CD4-positive, alpha-beta T cell treated with Interferon alpha-2 for 1 hour (primary cell): ENCODE data around the gene CREBBP.

ENCODE experiments used
- DNase-seq, 2 donors: peaks; one replicate each; pipeline ENCODE4 v3.0.0-alpha.2; 2020 to 2022

CREBBP gene

DNA sequence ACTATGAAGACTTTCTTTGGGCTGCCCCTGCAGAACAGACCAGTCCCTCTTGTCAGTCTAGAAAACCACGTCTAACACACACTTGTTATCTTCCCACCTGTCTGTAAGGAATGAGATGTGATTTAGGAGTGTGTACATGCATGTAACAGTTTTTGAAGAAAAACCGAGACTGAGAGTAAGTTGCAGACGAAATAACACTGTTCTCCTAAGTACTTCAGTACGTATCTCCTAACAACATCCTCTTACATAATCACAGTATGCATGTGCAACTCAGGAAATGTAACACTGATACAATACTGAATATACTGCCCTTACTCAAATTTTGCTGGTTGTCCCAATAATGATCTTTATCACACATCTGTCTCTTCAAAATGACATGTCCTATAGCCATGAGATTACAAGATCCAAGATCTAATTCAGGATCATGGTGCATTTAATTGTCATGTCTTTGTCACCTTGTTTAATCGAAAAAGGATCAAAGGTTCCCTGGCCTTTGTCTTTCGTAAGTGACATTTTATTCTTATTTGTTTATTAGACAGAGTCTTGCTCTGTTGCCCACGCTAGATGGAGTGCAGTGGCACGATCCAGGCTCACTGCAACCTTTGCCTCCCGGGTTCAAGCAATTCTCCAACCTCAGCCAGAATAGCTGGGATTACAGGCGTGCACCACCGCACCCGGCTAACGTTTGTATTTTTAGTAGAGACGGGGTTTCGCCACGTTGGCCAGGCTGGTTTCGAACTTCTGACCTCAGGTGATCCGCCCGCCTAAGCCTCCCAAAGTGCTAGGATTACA, 25.6 kb downstream of the CREBBP start:
- DNase-seq, result no peak

- DNase-seq, result no peak
Measured at GRCh38 chr16:3850544-3850899, 30.0 kb downstream of the CREBBP start.

DNA sequence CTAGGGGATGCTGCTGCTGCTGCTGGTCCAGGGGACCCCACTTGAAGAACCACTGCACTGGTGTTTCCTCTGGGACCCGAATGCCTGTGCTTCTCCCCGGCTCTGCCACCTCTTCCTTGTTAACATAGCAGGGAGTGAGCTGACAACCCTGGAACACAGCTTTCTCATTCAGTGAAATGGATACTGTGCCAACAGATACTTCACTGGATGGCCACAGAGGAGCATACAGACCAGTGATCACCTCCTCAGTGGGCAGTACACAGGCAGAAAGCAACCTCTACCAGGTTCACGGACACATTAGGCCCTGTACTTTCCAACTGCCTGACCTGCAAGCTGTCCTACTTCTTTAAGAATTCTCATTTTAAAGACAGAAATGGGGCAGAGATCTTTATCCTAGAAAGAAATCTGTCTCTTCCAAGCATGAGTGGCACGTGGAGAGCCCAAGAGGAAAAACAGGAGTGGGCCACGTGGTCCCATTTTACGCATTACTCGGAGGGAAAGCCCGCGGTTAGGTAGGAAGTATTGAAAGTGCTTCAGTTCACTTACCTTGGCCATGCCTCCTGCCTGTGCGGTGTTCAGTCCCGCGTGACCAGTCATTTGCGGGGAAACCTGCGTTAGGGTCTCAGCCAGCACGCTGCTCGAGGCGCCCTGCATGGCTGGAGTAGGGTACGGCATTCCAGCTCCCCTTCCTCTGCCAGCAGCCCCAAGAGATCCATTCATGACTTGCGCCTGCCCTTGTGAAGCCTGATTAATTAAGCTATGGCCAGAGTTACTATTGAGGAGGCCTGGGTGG, 30.6 kb downstream of the CREBBP start:
- no peak for DNase-seq

- no peak for DNase-seq
Measured at GRCh38 chr16:3846595-3847091, 33.9 kb downstream of the CREBBP start.

GRCh38 chr16:3846087-3846486, 34.4 kb downstream of the CREBBP start:
- no peak for DNase-seq

GRCh38 chr16:3842994-3843393, 37.5 kb downstream of the CREBBP start:
- no peak for DNase-seq

GRCh38 chr16:3841729-3842508, 38.6 kb downstream of the CREBBP start:
- DNase-seq, result no peak

GRCh38 chr16:3839402-3840184, 40.9 kb downstream of the CREBBP start:
- DNase-seq, result no peak

- no peak for DNase-seq
Measured at GRCh38 chr16:3838600-3839401, 41.7 kb downstream of the CREBBP start.

- no peak for DNase-seq
Measured at GRCh38 chr16:3837851-3838586, 42.5 kb downstream of the CREBBP start.

- no peak for DNase-seq
Measured at GRCh38 chr16:3836641-3837040, 43.9 kb downstream of the CREBBP start.

- no peak for DNase-seq
Measured at GRCh38 chr16:3835089-3835602, 45.4 kb downstream of the CREBBP start.

- DNase-seq, result no peak
Measured at GRCh38 chr16:3832668-3833067, 47.8 kb downstream of the CREBBP start.

DNA sequence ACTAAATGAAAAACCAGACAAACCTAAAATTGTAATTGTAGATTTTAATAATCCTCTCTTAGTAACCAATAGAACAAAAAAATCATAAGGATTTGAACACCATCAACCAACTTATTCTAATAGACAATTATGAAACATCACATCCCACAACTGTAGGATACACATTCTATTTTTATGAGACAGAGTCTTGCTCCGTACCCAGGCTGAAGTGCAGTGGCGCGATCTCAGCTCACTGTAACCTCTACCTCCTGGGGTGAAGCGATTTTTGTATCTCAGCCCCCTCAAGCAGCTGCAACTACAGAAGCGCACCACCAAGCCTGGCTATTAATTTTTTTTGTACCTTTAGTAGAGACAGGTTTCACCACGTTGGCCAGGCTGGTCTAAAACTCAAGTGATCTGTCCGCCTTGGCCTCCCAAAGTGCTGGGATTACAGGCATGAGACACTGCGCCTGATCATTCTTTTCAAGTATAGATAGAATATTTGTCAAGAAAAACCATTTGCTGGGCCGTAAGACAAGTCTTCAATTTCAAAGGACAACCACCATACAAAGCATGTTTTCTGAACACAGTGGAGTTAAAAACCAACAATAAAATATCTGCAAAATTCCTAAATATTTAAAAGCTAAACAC, 49.8 kb downstream of the CREBBP start:
- DNase-seq, result no peak

- DNase-seq, result no peak
Measured at GRCh38 chr16:3829631-3830536, 50.6 kb downstream of the CREBBP start.

DNA sequence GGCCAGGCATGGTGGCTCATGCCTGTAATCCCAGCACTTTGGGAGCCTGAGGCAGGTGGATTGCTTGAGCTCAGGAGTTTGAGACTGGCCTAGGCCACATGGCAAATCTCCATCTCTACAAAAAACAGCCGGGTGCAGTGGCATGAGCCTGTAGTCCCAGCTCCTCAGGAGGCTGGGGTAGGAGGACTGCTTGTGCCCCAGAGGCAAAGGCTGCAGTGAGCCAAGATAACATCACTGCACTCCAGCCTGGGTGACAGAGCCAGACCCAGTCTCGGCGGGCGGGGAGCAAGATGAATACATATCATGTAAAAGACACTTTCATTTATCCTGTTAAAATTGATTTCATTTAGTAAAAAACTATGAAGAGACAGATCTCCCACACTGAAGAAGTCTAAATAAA, 54.6 kb downstream of the CREBBP start:
- DNase-seq, result no peak

- no peak for DNase-seq
Measured at GRCh38 chr16:3825103-3825502, 55.4 kb downstream of the CREBBP start.

- DNase-seq, result no peak
Measured at GRCh38 chr16:3824121-3824795, 56.3 kb downstream of the CREBBP start.
